ENCODE results near the gene C6orf47. TPM values are rescaled to one million over a fixed set of nuclear protein-coding genes. Genes with fewer than 3 reads are reported as not detected.
A peak's percentile ranks its signal among the peaks of the same experiment; 100 is the strongest.

Gene C6orf47
- total and polyA plus RNA-seq, 2 of the 13 experiments (the other 11 are each of a cell fraction or from before 2014, with no cell fraction given) = 1.7 to 18.1 TPM

DNA sequence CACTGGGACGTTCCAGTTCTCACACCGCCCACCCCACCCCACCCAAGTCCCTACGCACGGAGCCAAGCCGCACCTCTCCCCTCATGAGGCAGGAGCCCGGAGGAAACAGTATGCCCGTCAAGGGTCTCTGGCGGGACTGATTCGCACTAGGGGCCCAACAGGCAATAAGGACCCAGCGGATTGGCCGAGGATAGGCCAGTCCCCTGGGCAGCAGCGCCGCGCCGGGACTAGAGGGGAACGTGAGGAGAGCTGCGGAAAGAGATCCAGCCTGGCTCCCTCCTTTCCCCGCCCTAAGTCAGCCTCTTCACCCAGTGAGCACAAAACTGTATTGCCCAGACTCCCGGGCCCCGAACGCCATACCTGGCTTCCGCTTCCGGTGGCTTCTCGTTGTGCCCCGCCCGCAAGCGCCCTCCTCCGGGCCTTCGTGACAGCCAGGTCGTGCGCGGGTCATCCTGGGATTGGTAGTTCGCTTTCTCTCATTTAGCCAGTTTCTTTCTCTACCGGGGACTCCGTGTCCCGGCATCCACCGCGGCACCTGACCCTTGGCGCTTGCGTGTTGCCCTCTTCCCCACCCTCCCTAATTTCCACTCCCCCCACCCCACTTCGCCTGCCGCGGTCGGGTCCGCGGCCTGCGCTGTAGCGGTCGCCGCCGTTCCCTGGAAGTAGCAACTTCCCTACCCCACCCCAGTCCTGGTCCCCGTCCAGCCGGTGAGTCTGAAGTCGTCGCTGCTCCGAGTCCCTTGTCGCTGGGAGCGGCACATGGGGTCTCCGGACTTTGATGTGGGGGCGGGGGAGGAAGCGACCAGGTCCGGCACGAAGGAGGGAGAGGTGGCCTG is 5.1 kb upstream of the C6orf47 start, which contains the start of gene CSNK2B:
TSS of gene CSNK2B (plus strand) at position 580 of the 836 bp plus-strand sequence. CDS start 752 bp downstream, outside the sequence.
- Histone ChIP-seq H3K9me3 (ENCODE audit: low read length) (no peaks in the 10 kb centered on the region), H4K20me1 (ENCODE audit: insufficient read depth, low read length) (no peaks in the 10 kb centered on the region), H3K9ac (ENCODE audit: insufficient read depth, low read depth, low read length) (peak within 1 kb of the TSS; percentile 98), H3K27me3 (ENCODE audit: control insufficient read depth in 1 of 2, insufficient read depth in 2 of 2, low read length in 2 of 2) (no peaks in the 10 kb centered on the region; a peak in 1 of 5 replicates), H3K36me3 (replicated peaks in 1 of 2; ENCODE audit: control insufficient read depth in 1 of 2, insufficient read depth in 2 of 2, low read length in 2 of 2) (peaks cover 25 to 48% of the 10 kb centered on the region in 2 experiments), H3K4me1 (ENCODE audit: insufficient read depth, low read length) (peaks cover 71% of the 10 kb centered on the region), H2AFZ (ENCODE audit: low read length) (no peak within 1 kb of the TSS), H3K79me2 (ENCODE audit: insufficient read depth, low read length) (peaks cover 58% of the 10 kb centered on the region), H3K4me3 (replicated peaks in 1 of 3; ENCODE audit: insufficient read depth in 1 of 3, low read depth in 2 of 3, low read length in 3 of 3) (peak within 1 kb of the TSS; percentile 93 to 98 (median 94)), H3K4me2 (ENCODE audit: low read depth, low read length) (peak within 1 kb of the TSS; percentile 94), H3K27ac (ENCODE audit: extremely low read length, insufficient read depth, low read length) (peak within 1 kb of the TSS; percentile 99)
- no TSS peak for BruUV-seq (replicated peaks)
- WGBS (ENCODE audit: low lambda C conversion rate) = 1% methylated on average over 55 of the region's 63 CpGs
- FAIRE-seq (peak; percentile 84), ATAC-seq (peak; percentile 83), DNase-seq (ENCODE audit: low spot score) (peak; percentile 99)
- ChIA-PET POLR2A (interaction anchor here (0.6 to 7.4 kb wide), 28 partner anchors 12 to 512 kb away, joined by 3 to 438 read pairs (median 4); partner anchors contain the start of genes ABHD16A, APOM, ATP6V1G2 and BAG6), CTCF (ENCODE audit: low intra/inter-chr PET ratio, low total read pairs) (no interaction called here)
- in situ Hi-C loops (cut with HindIII; ENCODE audit: extremely low pct_ligation_motif_present, low pct_unique_long_range_greater_than_20kb) = no loop called here
- intact Hi-C loops (cut with micrococcal nuclease; ENCODE audit: unreplicated experiment) = loop anchor here (1.0 to 5.0 kb wide), 3 partner anchors 43 to 167 kb away; partner anchors contain the start of gene PRRC2A
- TF ChIP-seq, protein P1, sequence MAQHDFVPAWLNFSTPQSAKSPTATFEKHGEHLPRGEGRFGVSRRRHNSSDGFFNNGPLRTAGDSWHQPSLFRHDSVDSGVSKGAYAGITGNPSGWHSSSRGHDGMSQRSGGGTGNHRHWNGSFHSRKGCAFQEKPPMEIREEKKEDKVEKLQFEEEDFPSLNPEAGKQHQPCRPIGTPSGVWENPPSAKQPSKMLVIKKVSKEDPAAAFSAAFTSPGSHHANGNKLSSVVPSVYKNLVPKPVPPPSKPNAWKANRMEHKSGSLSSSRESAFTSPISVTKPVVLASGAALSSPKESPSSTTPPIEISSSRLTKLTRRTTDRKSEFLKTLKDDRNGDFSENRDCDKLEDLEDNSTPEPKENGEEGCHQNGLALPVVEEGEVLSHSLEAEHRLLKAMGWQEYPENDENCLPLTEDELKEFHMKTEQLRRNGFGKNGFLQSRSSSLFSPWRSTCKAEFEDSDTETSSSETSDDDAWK (CRISPR knock-in tag; IDR thresholded peaks at IDR 0.05) = no peak
- TF ChIP-seq ZBTB20 (CRISPR knock-in tag; IDR thresholded peaks at IDR 0.05; ENCODE audit: borderline replicate concordance, low read depth) (peak; percentile 45), TGIF2 (CRISPR knock-in tag; IDR thresholded peaks at IDR 0.05) (peak; percentile 95), MEIS1 (CRISPR knock-in tag; IDR thresholded peaks at IDR 0.05; ENCODE audit: borderline replicate concordance) (peak; percentile 73; the same call in 1 of the 2 replicates), ZNF788 (CRISPR knock-in tag; IDR thresholded peaks at IDR 0.05; ENCODE audit: borderline replicate concordance) (peak; percentile 73; the same call in 1 of the 2 replicates), ZNF547 (CRISPR knock-in tag; IDR thresholded peaks at IDR 0.05) (peak; percentile 5; the same call in 1 of the 2 replicates), ZMYM4 (CRISPR knock-in tag; IDR thresholded peaks at IDR 0.05) (peak; percentile 46), ZNF326 (CRISPR knock-in tag; IDR thresholded peaks at IDR 0.05; ENCODE audit: borderline replicate concordance) (no peak), FOXM1 (CRISPR knock-in tag; IDR thresholded peaks at IDR 0.05) (no peak)
- TF ChIP-seq, protein P2, sequence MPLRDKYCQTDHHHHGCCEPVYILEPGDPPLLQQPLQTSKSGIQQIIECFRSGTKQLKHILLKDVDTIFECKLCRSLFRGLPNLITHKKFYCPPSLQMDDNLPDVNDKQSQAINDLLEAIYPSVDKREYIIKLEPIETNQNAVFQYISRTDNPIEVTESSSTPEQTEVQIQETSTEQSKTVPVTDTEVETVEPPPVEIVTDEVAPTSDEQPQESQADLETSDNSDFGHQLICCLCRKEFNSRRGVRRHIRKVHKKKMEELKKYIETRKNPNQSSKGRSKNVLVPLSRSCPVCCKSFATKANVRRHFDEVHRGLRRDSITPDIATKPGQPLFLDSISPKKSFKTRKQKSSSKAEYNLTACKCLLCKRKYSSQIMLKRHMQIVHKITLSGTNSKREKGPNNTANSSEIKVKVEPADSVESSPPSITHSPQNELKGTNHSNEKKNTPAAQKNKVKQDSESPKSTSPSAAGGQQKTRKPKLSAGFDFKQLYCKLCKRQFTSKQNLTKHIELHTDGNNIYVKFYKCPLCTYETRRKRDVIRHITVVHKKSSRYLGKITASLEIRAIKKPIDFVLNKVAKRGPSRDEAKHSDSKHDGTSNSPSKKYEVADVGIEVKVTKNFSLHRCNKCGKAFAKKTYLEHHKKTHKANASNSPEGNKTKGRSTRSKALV (CRISPR knock-in tag; IDR thresholded peaks at IDR 0.05) = no peak
- TF ChIP-seq, protein P3, sequence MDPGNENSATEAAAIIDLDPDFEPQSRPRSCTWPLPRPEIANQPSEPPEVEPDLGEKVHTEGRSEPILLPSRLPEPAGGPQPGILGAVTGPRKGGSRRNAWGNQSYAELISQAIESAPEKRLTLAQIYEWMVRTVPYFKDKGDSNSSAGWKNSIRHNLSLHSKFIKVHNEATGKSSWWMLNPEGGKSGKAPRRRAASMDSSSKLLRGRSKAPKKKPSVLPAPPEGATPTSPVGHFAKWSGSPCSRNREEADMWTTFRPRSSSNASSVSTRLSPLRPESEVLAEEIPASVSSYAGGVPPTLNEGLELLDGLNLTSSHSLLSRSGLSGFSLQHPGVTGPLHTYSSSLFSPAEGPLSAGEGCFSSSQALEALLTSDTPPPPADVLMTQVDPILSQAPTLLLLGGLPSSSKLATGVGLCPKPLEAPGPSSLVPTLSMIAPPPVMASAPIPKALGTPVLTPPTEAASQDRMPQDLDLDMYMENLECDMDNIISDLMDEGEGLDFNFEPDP (CRISPR knock-in tag; conservative IDR thresholded peaks at IDR 0.05) = no peak
- TF ChIP-seq, protein P4, sequence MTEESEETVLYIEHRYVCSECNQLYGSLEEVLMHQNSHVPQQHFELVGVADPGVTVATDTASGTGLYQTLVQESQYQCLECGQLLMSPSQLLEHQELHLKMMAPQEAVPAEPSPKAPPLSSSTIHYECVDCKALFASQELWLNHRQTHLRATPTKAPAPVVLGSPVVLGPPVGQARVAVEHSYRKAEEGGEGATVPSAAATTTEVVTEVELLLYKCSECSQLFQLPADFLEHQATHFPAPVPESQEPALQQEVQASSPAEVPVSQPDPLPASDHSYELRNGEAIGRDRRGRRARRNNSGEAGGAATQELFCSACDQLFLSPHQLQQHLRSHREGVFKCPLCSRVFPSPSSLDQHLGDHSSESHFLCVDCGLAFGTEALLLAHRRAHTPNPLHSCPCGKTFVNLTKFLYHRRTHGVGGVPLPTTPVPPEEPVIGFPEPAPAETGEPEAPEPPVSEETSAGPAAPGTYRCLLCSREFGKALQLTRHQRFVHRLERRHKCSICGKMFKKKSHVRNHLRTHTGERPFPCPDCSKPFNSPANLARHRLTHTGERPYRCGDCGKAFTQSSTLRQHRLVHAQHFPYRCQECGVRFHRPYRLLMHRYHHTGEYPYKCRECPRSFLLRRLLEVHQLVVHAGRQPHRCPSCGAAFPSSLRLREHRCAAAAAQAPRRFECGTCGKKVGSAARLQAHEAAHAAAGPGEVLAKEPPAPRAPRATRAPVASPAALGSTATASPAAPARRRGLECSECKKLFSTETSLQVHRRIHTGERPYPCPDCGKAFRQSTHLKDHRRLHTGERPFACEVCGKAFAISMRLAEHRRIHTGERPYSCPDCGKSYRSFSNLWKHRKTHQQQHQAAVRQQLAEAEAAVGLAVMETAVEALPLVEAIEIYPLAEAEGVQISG (CRISPR knock-in tag; IDR thresholded peaks at IDR 0.05) = peak; percentile 90
- TF ChIP-seq, protein P5, sequence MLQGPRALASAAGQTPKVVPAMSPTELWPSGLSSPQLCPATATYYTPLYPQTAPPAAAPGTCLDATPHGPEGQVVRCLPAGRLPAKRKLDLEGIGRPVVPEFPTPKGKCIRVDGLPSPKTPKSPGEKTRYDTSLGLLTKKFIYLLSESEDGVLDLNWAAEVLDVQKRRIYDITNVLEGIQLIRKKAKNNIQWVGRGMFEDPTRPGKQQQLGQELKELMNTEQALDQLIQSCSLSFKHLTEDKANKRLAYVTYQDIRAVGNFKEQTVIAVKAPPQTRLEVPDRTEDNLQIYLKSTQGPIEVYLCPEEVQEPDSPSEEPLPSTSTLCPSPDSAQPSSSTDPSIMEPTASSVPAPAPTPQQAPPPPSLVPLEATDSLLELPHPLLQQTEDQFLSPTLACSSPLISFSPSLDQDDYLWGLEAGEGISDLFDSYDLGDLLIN (CRISPR knock-in tag; IDR thresholded peaks at IDR 0.05; ENCODE audit: borderline replicate concordance) = peak; percentile 96

All from HepG2 (cell line).